ENCODE measurements around the gene CDH18. TPM values are rescaled to one million over a fixed set of nuclear protein-coding genes. Genes with fewer than 3 reads are reported as not detected.

The CDH18 gene
- total and polyA plus RNA-seq, 2 of the 4 experiments (the other 2 are of a cell fraction) = 0.24 to 1.1 TPM

DNA sequence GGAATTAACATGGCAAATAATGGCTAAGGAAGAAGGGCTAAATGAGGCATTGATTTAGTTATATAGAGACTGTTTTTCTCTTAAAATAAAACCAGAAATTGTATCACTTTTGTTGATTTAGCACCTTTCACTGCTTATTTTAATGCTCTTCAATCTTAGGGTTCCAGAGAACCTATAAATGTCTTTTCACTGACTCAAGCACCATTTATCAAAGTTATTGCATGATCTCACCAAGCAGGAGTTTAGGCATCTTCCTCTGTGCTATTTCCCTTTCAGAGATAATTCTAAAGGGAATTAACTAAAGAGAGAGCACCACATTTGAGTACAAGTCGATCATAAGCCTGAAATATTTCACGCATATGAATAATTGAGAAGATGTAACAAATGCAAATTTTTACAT lies 357.1 kb downstream of the CDH18 start:
- no TSS peak for BruUV-seq (replicated peaks)
- Histone ChIP-seq H2BK20ac (ENCODE audit: low read depth, low read length) (no peak overlapping the region), H3K4me2 (ENCODE audit: low read depth, low read length) (no peak overlapping the region), H3K18ac (ENCODE audit: low read depth, low read length) (no peak overlapping the region), H2AFZ (replicated peaks; ENCODE audit: low read length, poor library complexity) (no peak overlapping the region), H3K9me1 (ENCODE audit: insufficient read depth, low read length) (no peaks in the 10 kb centered on the region), H3K4me3 (ENCODE audit: insufficient read depth, low read depth, low read length) (no peak overlapping the region), H3K9me3 (ENCODE audit: control insufficient read depth, insufficient read depth, low read length) (no peaks in the 10 kb centered on the region), H4K8ac (ENCODE audit: low read depth in 2 of 2, low read length in 2 of 2) (no peak overlapping the region), H3K4me1 (ENCODE audit: control insufficient read depth, insufficient read depth, low read length) (no peaks in the 10 kb centered on the region), H2BK120ac (ENCODE audit: low read depth, low read length) (no peak overlapping the region), H3K9ac (ENCODE audit: low read depth, low read length) (no peak overlapping the region), H3K4ac (ENCODE audit: low read depth, low read length) (no peak overlapping the region), H3K56ac (ENCODE audit: extremely low read depth, insufficient read depth, low read length) (no peak overlapping the region), H4K5ac (ENCODE audit: low read depth, low read length) (no peak overlapping the region), H2AK5ac (ENCODE audit: low read depth, low read length) (no peak overlapping the region), H4K91ac (ENCODE audit: insufficient read depth, low read depth, low read length) (no peak overlapping the region), H2AK9ac (replicated peaks; ENCODE audit: low read depth, low read length, poor library complexity) (no peak overlapping the region), H2BK15ac (ENCODE audit: low read depth, low read length) (no peak overlapping the region), H3K27ac (ENCODE audit: insufficient read depth, low read length) (no peak overlapping the region), H3K36me3 (ENCODE audit: control insufficient read depth, insufficient read depth, low read length) (no peaks in the 10 kb centered on the region), H3K14ac (replicated peaks; ENCODE audit: low read depth, low read length) (no peak overlapping the region), H3K79me1 (ENCODE audit: low read depth in 1 of 2, low read length in 2 of 2) (no peaks in the 10 kb centered on the region), H4K20me1 (ENCODE audit: insufficient read depth, low read length) (no peaks in the 10 kb centered on the region), H3K27me3 (ENCODE audit: control insufficient read depth, insufficient read depth, low read length) (no peaks in the 10 kb centered on the region), H2BK5ac (ENCODE audit: low read depth, low read length, poor library complexity, severe bottlenecking) (no peak overlapping the region), H3K23ac (ENCODE audit: low read depth, low read length) (no peak overlapping the region)
- dilution Hi-C loops (cut with HindIII; ENCODE audit: low sequenced_read_pairs, unreplicated experiment) = no loop called here
- intact Hi-C loops (cut with micrococcal nuclease) = no loop called here
- CTCF ChIA-PET = no interaction called here
- WGBS, 2 experiments (ENCODE audit: extremely low coverage in 2 of 2, insufficient read length in 1 of 2) = no CpG with 5 or more reads among the region's 2 CpGs
- DNase-seq (no peak), ATAC-seq (ENCODE audit: low read depth) (no peak)
- in situ Hi-C loops (cut with MboI; ENCODE audit: low sequenced_read_pairs) = no loop called here
- POLR2A ChIA-PET (ENCODE audit: unreplicated experiment) = no interaction called here
- TF ChIP-seq CHD1 (IDR thresholded peaks at IDR 0.05; ENCODE audit: low read depth, low read length) = no peak
- no peak for TF ChIP-seq POLR2A (IDR thresholded peaks at IDR 0.05; ENCODE audit: low read depth, low read length)
- no peak for TF ChIP-seq CEBPB (IDR thresholded peaks at IDR 0.05; ENCODE audit: low read depth, low read length)
